Measurements from ENCODE around the gene PRDM10. TPM values are rescaled to one million over a fixed set of nuclear protein-coding genes. Genes with fewer than 3 reads are reported as not detected.

PRDM10 gene
- total RNA-seq, 1 donor from 2014 or later: 4.7 TPM

DNA sequence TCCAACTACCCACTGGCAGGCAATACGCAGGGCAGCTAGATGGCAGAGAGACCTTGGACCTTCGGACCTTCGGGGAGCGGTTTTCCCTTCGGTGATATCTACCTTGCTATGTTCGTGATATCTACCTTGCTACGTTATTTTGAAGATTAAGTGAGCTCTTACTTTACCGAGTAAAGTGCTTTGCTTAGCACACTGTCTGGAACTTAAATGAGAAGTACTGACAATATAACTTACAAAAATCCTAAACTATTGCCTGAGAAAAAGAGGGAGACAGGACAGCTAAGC is 1.0 kb upstream of the PRDM10 start:
- FAIRE-seq (no peak), DNase-seq (ENCODE audit: low read depth) (no peak)
- H3K4me3 ChIP-seq (ENCODE audit: low read depth, low read length): peak overlapping the region; percentile 74
- H3K27me3 ChIP-seq (ENCODE audit: control insufficient read depth, insufficient read depth, low read length): no peaks in the 10 kb centered on the region
- TF ChIP-seq, protein P1, sequence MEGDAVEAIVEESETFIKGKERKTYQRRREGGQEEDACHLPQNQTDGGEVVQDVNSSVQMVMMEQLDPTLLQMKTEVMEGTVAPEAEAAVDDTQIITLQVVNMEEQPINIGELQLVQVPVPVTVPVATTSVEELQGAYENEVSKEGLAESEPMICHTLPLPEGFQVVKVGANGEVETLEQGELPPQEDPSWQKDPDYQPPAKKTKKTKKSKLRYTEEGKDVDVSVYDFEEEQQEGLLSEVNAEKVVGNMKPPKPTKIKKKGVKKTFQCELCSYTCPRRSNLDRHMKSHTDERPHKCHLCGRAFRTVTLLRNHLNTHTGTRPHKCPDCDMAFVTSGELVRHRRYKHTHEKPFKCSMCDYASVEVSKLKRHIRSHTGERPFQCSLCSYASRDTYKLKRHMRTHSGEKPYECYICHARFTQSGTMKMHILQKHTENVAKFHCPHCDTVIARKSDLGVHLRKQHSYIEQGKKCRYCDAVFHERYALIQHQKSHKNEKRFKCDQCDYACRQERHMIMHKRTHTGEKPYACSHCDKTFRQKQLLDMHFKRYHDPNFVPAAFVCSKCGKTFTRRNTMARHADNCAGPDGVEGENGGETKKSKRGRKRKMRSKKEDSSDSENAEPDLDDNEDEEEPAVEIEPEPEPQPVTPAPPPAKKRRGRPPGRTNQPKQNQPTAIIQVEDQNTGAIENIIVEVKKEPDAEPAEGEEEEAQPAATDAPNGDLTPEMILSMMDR (IDR thresholded peaks at IDR 0.05; ENCODE audit: insufficient read depth, low read length, severe bottlenecking): no peak
- no peaks in the 10 kb centered on the region for H3K36me3 ChIP-seq (ENCODE audit: control insufficient read depth, insufficient read depth, low read length)

- no peaks in the 10 kb centered on the region for H3K36me3 ChIP-seq (ENCODE audit: control insufficient read depth, insufficient read depth, low read length)
- FAIRE-seq: peak; percentile 80
- peak overlapping the region; percentile 74 for H3K4me3 ChIP-seq (ENCODE audit: low read depth, low read length)
- TF ChIP-seq, protein P1 (IDR thresholded peaks at IDR 0.05; ENCODE audit: insufficient read depth, low read length, severe bottlenecking): no peak
- no peaks in the 10 kb centered on the region for H3K27me3 ChIP-seq (ENCODE audit: control insufficient read depth, insufficient read depth, low read length)
- DNase-seq (ENCODE audit: low read depth): peak; percentile 95
These were observed 446 bp upstream of the PRDM10 start for GRCh38 chr11:130002846-130003716.

DNA sequence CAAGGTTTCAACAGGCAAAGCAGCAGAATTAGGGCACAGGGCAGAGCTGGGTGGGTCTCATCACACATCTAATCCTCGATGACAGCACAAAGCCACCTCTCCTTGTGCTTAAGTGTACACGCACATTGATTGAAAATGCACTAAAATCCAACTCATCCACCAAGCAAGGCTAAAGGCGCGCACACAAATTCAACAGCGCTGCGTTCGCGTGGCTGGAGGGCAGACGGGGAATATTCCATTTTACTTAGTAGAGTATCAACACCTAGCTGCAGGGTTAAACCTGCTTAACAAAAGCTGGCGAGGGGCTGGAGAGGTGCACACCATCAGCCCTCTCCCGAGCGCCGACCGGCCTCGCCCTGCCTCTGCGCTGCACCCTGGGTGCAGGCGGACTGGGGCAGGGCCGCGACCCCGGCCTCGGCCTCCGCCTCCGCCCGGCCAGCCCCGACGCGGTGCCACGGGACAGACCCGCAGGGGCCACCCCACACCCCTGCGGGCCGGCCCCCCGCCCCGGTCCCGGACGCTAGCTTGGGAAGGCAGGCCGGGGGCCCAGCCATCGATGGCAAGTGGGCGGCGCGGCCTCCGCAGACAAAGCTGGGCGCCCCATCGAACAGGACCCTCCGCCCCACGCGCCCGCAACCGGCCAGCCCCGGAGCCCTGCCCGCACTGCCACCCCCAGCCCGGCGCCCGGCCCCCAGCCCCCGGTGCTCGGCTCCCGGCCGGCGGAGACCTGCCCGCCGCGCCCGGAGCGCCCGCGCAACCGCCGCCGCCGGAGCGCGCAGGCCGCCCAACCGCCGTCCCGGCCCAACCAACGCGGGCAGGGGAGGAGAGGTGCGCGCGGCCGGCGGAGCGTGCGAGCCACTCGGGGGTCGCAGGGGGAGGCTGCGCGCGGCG is 929 bp downstream of the PRDM10 start:
- DNase-seq (ENCODE audit: low read depth) (peak; percentile 27), FAIRE-seq (no peak)
- Histone ChIP-seq H3K4me3 (ENCODE audit: low read depth, low read length) (peak overlapping the region; percentile 74), H3K27me3 (ENCODE audit: control insufficient read depth, insufficient read depth, low read length) (no peaks in the 10 kb centered on the region), H3K36me3 (ENCODE audit: control insufficient read depth, insufficient read depth, low read length) (no peaks in the 10 kb centered on the region)
- TF ChIP-seq, protein P1 (IDR thresholded peaks at IDR 0.05; ENCODE audit: insufficient read depth, low read length, severe bottlenecking): no peak

- FAIRE-seq (no peak), DNase-seq (ENCODE audit: low read depth) (no peak)
- Histone ChIP-seq H3K27me3 (ENCODE audit: control insufficient read depth, insufficient read depth, low read length) (no peaks in the 10 kb centered on the region), H3K36me3 (ENCODE audit: control insufficient read depth, insufficient read depth, low read length) (no peaks in the 10 kb centered on the region), H3K4me3 (ENCODE audit: low read depth, low read length) (no peak overlapping the region)
- TF ChIP-seq, protein P1 (IDR thresholded peaks at IDR 0.05; ENCODE audit: insufficient read depth, low read length, severe bottlenecking): no peak
These were observed 2.0 kb downstream of the PRDM10 start for GRCh38 chr11:130000552-130001176.

- Histone ChIP-seq H3K4me3 (ENCODE audit: low read depth, low read length) (no peak overlapping the region), H3K27me3 (ENCODE audit: control insufficient read depth, insufficient read depth, low read length) (no peaks in the 10 kb centered on the region), H3K36me3 (ENCODE audit: control insufficient read depth, insufficient read depth, low read length) (no peaks in the 10 kb centered on the region)
- TF ChIP-seq, protein P1 (IDR thresholded peaks at IDR 0.05; ENCODE audit: insufficient read depth, low read length, severe bottlenecking): no peak
- DNase-seq (ENCODE audit: low read depth): no peak
- no peak for FAIRE-seq
These were observed 3.2 kb downstream of the PRDM10 start for GRCh38 chr11:129999407-129999806.

Data from bronchial epithelial cell (primary cell).